Gastroesophageal sphincter (tissue), 2 donors: Measurements from ENCODE around the gene ARID1B.

Experiments
- EP300 ChIP-seq: sonication (generic); formaldehyde crosslinking; IDR thresholded peaks from one replicate; pipeline ENCODE4 v1.6.1; 2017; ENCODE audit warnings: antibody characterized with exemption, mild to moderate bottlenecking
- POLR2A ChIP-seq, 2 donors: fragments of 450-650 bp; IDR thresholded peaks; one replicate each; pipeline ENCODE4 v1.6.1; 2017; ENCODE audit warnings: antibody characterized with exemption in 2 of 2, mild to moderate bottlenecking in 2 of 2, moderate library complexity in 1 of 2

DNA sequence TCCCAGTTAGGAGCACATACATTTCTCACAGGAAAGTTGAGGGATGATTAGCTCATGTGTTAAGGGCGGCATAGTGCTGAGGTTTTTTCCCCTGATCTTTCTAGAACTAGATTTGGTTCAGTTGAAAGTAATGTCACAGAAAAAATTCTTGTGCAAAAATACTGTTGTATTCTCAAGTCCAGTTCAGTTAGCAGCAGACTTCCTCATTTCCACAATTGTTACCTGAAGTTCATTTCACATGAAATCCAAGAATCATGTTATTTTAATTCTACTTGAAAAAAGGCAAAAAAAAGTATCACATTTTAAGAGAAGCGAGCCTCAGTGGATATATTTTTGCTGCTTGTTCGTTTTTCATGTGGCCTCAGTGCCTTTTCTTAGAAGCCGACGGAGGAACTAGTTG, 318.4 kb downstream of the ARID1B start:
- TF ChIP-seq EP300: no peak
- no peak for TF ChIP-seq POLR2A (IDR thresholded peaks at IDR 0.05)
